Hematopoietic multipotent progenitor cell treated with erythropoietin and hydrocortisone succinate and interleukin-3 and kit ligand, for 4 days (in vitro differentiated cells): Measurements from ENCODE around the gene WDFY4.

Source experiments
- DNase-seq: peaks from one replicate; pipeline ENCODE4 v3.0.0-alpha.2; 2015

Gene WDFY4

DNA sequence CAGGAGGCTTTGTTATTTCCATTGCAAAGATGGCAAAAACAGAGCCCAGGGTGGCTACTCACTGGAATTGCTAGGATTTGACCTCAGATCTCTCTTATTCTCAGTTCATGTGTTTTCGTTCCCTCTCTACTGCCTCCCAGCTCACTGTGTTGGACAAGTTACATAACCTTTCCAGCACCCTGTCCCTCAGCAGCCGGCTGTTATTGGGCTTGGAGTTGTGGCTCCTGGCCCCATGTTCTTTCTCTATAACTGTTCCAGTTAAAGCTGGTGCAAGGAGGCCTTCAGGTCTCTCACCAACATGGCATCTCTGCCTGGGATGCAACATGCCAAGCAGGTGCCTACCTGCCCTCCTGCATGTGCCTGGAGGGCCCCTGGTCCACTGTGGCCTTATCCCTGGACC is 198.2 kb downstream of the WDFY4 start:
- DNase-seq, result no peak

DNA sequence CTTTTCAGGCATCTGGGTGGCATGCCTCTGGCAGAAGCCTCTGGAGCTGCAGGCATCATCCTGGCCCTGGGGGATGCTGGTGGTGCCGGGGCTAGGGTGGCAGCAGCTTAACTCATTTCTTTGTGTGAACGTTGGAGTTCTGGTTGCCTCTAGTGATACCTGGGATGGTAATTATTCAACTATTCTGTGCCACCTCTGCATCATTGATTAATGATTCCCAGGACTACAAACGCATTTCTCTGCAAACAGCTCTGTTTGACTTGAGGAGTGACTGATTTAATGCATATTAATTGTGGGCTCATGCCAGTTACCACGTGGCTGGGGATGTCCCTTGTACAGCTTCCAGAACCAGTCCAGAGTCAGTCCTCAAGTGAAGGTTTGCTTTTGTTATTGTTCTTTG is 199.0 kb downstream of the WDFY4 start:
- DNase-seq, result no peak

DNA sequence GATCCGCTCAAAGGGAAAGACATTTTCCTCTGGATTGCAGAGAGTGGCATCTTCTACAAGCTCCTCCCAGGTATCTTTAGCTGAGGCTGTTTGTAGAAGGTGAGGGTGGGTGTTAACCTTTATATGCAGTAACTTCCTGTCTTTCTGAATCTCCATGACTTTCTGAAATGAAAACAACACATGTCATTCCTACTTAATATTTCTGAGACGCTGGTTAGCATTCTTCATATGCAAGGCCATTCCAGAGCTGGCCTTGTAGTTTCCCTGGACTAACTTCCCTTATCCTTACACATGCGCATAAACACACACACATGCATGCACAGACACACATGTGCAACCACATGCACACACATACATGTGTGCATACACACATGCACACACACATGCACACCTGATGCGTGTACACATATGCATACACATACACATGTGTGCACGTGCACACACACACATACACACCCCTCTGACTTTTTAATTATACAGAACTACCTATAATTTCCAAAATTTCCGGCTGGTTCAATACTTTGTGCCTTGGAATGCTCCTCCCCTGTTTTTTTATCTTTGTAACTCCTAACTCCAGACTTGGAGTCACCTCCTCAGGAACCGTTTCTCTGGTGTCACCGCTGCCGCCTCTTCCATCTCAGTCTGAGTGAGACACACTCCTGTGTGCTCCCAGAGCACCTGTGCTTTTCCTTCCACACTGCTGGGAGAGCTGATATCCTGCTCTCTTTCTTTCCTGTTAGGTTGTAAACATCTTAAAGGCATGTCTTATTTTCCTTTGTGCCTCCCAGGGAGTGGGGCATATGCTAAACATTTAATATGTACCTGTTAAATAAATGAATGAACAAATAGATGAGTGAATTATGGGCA is 199.7 kb downstream of the WDFY4 start:
- DNase-seq, result no peak

DNA sequence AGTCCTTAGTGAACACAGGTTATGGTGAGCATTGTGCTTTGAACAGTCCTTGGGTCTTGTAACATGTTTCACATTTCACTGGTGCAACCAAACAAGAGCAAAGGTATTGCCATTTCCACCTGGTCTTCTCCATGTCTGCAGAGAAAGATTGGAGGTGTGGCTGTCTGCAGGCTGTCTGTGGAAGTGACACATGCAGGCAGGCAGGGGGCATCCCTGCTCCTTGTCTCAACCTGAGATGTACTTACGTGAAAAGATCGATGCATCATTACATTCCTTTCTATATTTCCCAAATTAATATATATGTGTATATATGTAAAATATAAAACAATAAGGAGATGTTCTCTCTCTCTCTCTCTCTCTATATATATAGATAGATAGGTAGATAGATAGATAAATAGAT is 200.7 kb downstream of the WDFY4 start:
- peak; percentile 43 for DNase-seq

DNA sequence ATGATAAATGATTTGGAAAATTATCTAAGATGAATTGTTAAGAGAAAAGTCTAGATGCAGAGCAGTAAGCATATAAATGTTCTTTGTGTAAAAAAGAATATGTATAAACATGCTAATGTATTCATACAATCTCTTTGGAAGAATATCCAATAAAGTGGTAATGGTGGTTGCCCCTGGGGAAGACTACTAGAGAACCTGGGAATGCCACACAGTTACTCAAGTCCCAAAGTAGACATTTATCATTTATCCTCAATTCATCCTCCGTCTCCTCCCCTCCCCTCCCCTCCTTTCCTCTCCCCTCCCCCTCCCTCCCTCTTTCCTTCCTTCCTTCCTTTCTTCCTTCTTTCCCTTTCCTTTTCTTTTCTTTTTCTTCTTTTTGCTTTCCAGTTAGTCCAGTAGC is 203.3 kb downstream of the WDFY4 start:
- no peak for DNase-seq

DNA sequence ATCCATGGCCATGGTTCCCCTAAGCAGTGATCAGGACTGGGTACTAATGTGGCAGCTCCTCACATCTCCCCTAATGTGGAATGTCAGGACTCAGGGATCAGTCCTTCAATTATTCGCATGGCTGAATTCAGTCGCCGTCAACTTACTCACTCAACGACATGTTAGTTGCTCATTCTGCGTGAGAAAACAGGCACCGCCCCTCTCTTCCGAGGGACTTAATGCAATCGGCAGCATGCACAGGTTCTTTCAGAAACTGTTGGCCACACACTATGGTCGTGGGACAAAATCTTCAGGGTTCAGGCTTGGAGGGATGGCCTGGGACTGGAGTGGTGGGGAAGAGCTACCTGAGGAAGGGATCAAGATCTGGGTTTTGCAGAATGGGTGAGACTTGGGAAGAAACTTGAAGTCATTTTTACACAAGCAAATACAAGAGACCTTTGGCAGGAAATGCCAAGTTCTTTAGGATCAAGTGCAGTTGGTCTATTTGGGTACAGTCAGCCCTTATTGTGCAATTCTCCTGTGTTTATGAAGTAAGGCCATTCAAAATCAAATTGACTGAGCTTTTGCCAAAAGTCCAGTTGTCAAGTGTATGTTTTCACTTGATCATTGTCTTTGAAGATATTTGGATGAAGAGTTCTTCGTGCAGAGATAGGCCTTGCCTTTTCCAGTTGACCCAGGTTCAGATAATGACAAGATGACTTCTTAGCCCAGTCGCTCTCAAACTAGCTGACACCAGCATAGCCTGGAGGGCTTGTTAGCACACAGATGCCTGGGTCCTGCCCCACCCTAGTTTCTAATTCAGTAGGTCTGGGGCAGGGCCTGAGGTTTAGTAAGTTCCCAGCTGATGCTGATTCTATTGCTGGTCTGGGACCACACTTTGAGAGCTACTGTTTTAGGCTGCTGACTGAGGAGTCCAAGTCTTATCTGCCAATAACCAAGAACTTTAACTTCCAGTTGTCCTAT is 206.5 kb downstream of the WDFY4 start:
- peak; percentile 11 for DNase-seq

DNA sequence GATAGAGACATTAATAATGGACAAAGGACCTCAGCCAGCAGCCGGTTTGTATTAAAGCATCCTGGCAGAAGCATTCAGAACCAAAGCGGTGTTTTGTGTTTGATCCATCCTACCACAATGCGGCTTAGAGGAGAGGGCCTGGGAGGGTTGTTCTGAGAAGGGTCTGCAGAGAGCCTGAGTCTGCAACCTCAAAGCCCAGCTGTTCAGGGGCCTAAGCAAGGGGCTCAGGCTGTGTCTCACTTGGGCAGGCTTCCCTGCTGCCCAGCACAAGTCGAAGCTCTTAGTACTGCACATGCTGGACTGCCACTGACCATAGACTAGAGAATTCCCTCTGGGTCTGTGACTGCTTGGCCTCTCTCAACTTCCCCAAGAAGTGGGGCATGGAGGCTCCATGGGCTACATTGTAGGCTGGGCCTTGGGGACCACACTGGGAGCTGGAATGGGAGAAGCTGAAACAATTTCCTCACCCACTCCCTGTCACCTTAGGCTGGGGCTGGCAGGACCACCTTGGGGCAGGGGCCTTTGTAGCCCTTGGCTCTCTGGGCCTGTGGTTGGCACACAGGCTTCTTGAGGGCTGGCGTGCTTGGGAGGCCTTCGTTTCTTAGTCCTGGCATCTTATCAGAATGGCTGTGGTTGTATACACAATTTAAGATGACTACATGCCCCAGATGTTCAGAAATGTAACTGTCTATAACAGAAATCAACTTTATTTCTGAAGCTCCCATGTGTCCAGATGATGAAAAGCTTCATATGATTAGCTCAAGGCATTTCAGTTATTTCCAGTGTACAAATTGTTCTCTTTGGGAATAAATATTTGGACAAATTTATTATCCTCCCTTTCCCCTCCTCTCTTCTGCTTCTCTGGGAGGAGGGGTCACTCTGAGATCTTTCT is 210.5 kb downstream of the WDFY4 start:
- no peak for DNase-seq

DNA sequence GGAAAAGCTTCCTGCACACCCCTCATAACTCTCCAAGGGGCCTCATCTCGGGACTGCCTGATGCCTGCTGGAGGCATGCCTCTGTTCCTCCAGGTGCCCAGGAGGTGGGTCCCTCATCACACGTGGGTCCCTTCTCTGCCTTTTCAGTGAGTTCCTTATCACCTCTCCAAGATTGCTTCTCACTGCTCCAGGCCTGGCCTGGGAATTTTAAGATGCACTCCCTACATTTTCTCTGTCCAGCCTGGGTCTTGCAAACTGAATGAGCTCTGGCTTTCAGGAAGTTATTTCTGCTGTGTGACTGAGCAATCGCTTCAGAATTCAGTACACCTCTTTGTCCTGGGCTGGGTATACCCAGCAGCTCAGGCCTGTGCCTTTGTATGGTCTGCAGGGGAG is 211.1 kb downstream of the WDFY4 start:
- no peak for DNase-seq

DNA sequence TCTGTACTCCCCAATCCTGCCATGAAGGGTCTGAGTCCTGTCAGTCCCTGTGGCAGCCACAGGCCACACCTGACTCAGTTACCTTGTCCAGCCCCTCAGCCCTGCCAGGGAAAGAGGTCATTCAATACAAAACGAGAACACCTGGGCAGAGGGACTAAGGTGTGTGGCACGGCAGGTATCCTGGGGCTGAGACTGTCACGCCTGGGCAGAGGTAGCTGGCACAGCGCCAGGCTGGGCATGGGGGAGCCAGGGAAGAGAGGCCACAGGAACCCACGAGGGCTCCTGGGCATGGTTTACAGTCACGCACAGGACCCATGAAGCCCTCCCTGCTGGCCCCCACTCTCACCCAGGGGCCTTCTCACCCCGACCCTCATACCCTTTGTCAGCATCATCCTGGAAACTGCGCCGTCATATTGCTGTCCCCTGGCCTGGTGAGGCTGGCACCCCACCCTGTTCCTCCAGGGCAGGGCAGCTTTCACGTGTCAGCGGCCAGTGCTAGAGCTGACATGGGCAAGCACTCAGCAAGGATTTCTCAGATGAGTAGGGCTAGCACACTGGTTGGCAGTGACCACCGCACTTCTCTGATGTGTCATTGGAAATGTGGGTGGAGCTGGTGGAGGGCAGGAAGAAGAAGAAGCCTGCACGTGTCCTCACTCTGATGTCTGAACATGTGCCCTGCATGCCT is 212.2 kb downstream of the WDFY4 start:
- DNase-seq, result no peak

DNA sequence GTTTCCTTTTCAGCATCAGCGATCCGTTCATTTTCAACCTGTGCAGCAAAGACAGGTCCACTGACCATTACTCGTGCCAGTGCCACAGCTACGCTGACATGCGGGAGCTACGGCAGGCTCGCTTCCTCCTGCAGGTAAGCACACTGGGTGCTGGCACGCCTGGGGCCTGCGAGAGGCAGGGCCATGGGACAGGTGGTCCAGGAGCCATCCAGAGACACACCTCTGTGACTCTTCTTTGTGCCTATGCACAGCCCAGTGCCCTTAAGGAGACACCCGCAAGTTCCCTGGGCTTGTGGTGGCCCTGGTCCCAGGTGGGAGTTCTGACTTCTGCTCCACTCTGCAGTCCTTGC is 212.7 kb downstream of the WDFY4 start:
- no peak for DNase-seq

DNA sequence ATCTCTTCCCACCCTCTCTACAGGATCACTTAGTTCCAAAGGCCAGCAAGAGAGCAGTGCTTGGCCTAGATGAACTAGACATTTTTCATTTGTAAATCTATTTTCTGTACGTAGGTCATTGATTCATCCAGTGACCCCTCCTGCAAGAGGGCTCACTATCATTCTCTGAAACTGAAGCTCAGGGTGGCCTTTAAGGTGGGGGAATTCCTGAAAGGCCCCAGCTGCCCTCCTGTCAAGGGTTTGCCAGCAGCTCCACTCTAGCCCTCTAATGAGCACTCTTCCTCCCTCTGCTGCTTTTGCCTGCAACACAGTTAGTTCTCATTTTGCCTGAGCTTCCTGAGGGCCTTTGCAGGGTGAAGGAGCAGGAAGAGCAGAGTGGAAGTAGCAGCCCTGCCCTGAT is 213.8 kb downstream of the WDFY4 start:
- DNase-seq, result no peak

DNA sequence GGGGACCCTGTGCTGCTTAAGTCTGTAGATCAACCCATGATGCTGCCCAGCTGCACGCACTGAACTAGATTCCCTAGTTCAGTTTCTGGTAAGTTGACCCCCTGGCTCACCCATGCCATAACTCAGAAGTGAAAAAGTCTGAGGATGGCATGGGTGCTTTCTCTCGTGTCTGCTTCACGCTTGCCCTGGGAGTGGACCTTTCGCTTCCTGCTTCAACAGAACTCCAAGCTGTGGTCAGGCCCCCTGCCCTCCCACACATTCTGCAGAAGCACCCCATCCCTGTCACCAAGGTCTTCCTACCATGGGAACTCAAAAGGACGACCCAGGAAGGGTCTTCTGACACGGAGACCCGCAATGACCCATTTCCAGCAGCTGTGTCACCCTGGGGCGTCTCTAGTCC is 215.1 kb downstream of the WDFY4 start:
- DNase-seq, result no peak

DNA sequence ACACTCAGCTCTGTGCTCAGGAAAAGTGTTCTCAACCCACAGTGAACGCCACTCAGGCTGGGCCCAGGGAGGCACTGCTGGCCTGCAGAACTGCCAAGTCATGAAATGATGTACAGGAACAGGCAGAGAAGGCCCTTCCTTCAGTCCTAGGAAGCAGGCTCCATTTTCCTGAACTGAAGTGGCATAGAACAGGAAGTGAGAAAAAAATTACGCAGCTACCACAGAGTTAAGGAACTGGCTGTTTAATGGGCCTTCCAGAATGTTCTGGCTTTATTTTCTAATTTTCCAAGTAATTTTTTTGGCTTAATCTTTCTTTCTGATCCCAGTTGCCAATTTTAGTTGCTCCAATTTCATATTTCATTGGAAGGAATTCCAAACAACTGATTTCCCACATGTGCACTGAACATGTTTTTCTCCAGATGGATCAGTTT is 215.7 kb downstream of the WDFY4 start:
- DNase-seq, result peak; percentile 18

DNA sequence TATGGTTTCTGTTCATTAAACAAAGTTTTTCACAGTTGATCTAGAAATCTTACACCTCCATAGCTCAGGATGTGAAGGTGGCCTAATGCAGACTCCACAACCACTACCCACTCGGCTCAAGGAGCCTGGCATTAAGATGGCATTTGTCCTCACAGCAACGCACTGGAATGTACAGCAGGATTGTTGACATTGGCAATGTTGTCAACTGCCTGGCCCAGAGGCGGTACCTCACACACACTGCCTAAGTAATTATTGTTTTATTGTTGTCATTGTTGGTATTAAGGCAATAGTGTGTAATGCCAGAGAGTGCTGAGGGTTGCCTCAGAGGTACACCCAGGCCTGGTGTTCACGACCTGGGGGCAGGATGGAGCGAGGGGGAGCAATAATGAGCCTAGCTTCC is 216.6 kb downstream of the WDFY4 start:
- DNase-seq, result no peak

DNA sequence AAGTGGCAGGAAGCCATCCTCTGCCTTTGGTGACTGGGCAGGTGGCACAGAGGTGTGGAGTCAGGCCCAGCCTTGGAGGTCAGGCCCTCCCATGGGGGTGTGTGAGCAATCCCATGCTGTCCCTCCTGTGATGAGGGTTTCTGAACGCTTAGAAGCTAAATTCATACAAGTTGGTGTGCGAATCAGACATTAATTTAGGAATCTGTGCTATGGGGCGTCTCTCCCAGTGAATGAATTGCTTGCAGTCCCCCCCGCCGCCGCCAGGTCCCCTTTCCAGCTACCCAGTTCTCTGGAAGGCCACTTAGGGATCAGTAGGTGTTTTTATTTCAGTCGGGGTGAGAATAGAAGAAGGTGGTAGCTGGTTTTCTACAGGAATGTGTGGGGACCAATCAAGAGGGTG is 217.4 kb downstream of the WDFY4 start:
- no peak for DNase-seq

DNA sequence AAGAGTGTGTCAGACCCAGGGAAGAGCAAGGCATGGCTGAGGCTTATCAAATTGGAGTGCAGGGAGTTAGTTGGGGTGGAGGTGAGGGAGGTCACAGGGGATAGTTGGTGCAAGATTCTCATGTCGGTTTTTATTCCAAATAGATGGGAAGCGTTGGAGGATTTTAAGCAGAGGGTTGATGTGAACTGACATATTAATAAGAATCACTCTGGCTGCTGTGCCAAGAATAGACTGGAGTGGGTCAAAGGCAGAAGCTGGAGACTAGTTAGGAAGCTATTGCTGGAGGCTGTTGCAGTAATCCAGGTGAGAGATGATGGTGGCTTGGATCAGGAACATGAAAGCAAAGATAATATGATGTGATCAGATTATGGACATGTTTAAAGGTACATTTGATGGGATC is 218.5 kb downstream of the WDFY4 start:
- DNase-seq, result no peak

DNA sequence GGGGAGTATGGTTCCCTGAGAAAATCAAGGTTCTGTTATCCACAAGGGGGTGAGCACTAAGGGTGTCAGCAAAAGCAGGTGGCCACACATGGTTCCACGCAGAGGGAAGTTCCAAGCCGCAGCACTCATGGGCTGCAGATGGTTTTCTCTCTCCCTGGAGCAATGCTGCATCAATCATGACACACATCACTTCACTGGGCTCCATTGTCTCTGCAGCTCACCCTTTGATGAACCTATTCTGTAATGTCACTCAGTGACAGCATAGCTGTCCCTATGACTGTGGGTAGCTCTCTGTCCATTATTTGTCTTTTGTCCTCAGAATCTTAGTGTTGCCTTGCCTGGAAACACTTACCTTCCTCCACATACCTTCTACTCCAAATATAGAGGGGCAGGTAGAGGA is 220.2 kb downstream of the WDFY4 start:
- no peak for DNase-seq

DNA sequence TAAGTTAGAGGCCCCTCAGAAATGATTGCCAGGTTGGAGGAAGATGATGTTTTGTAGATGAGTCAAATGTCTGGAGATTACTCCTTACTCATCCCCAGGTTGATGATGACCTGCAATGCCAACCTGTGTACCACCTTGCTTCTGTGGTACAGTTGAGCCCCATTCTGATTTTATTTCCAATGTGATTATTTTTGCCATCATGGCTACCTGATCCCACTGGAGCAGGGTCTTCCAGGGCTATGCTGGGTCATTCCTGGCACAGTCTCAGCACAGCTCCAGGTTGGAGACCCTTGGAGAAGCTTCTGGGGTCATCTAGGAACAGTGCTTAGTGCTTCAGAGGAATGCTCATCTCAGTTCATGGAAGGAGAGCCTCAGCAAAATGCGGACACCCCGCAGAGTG is 220.6 kb downstream of the WDFY4 start:
- no peak for DNase-seq

DNA sequence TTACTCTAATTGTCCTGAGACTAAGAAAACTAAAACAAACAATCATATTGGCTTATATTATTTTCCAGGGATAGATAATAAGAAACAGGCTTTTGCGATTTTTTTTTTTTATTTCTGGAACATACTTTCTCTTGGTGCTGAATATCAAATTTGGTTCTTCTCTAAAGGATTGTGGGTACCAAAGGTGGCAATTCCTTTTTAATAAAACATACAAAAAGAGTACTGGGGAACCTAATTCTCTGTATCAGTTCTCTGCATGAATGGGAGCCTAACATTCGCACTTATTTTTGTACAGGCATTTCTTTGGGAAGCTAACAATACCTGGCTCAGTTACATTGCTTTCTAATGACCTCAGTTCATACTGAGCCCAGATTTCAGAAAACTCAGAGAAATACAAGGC is 222.2 kb downstream of the WDFY4 start:
- no peak for DNase-seq

DNA sequence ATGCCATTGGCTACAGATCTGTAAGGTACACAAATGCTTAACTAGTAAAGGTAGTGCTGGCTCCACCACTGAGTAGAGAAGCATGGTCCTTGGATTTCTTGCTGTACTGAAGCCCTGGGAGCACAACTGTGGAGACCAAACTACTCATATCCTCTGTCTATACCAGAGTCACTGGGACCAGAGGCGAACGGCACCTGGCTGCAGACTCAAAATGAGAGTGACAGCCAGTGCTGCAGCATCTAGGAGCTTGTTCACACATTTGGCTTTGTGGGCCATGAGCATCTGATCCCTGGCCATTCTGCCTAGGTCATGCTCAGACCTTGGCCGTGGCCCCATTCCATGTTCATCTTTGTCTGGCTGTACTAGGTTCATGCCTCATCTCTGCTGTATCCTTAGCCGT is 223.1 kb downstream of the WDFY4 start:
- no peak for DNase-seq

DNA sequence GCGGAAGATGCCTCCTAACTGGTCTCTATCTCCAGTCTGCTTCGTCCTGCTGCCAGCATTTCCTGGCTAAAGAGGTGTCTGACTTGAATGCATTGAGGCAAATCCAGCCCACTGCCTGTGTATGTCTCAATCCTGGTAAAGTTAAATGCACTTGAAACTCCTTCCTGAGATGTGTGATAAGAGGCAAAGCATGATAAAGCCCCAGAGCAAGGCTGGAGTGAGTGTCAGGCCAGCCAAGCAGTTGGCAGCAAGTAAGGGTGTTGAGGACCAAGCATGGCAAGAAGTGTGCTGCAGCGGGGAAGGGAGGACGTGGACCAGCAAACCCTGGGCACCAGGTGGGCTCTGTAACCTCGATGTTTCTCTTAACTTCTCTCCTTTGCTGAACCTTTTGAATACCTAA is 225.9 kb downstream of the WDFY4 start:
- no peak for DNase-seq

DNA sequence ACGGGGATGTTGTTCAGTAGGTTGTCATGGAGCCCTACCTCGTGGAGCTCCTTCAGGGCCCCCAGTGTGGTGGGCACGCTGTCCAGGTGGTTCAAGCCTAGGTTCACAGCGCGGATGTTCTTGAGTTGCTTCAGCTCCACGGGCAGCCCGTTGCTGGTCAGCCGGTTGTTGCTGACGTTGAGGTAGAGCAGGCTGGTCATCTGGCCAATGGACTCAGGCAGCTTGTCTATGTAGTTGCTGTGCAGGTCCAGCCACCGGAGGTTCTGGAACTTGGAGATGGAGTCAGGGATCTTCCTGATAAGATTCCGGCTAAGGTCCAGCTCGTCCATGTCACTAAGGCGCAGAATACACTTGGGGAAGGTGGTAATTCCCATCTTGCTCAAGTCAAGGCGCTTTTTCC is 229.0 kb downstream of the WDFY4 start:
- no peak for DNase-seq

DNA sequence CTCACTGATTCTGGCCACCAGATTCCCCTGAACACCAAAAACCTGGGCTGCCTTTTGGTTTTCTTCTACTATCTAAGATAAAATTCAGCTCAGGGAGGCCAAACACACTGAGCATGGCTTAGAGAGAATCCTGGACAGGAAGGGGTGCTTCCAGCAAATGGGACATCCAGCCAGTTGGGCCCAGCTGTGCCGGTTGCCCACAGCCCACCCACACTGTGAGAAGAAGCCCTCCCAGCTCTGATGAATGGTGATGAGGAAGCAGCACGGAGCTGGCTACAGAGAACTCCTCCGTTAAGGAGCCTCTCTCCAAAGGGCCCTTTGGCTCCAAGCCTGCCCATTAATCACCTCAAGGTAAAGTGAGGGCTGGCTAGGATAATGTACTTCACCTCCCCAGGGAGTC is 239.1 kb downstream of the WDFY4 start:
- no peak for DNase-seq
